HG03460 (cell line): Measurements from ENCODE around the gene C1GALT1.
A peak's percentile ranks its signal among the peaks of the same experiment; 100 is the strongest.
"Not testable (repeated sequence)": the region's sequence is repeated elsewhere in the genome, so short reads cannot be mapped to it uniquely, and the experiment has no call there.

Experiments used
- ATAC-seq: cut with Tn5 transposase; IDR thresholded peaks from one replicate; pipeline ENCODE4 v1.9.1; 2021; ENCODE audit not compliant: unreplicated experiment

The C1GALT1 gene

GRCh38 chr7:7199592-7199991, 17.2 kb downstream of the C1GALT1 start:
- not testable (repeated sequence) for ATAC-seq

GRCh38 chr7:7200255-7200654, 17.9 kb downstream of the C1GALT1 start:
- not testable (repeated sequence) for ATAC-seq

- ATAC-seq: peak; percentile 100
Measured at GRCh38 chr7:7201578-7202374, 19.4 kb downstream of the C1GALT1 start.

- ATAC-seq: no peak
Measured at GRCh38 chr7:7202375-7202720, 20.0 kb downstream of the C1GALT1 start.

- ATAC-seq: no peak
Measured at GRCh38 chr7:7203813-7204575, 21.6 kb downstream of the C1GALT1 start.

- ATAC-seq: no peak
Measured at GRCh38 chr7:7207876-7208275, 25.5 kb downstream of the C1GALT1 start.

GRCh38 chr7:7208520-7208919, 26.2 kb downstream of the C1GALT1 start:
- ATAC-seq: no peak

- no peak for ATAC-seq
Measured at GRCh38 chr7:7209412-7210050, 27.2 kb downstream of the C1GALT1 start.

- no peak for ATAC-seq
Measured at GRCh38 chr7:7210475-7211237, 28.3 kb downstream of the C1GALT1 start.

GRCh38 chr7:7212612-7213011, 30.3 kb downstream of the C1GALT1 start:
- no peak for ATAC-seq

- ATAC-seq: no peak
Measured at GRCh38 chr7:7214398-7215347, 32.3 kb downstream of the C1GALT1 start.

- ATAC-seq: no peak
Measured at GRCh38 chr7:7216279-7216678, 33.9 kb downstream of the C1GALT1 start.

- no peak for ATAC-seq
Measured at GRCh38 chr7:7219216-7219615, 36.9 kb downstream of the C1GALT1 start.

- no peak for ATAC-seq
Measured at GRCh38 chr7:7220821-7221220, 38.5 kb downstream of the C1GALT1 start.

- no peak for ATAC-seq
Measured at GRCh38 chr7:7221599-7222038, 39.3 kb downstream of the C1GALT1 start.

- no peak for ATAC-seq
Measured at GRCh38 chr7:7223250-7223649, 40.9 kb downstream of the C1GALT1 start.

- ATAC-seq: no peak
Measured at GRCh38 chr7:7226407-7226806, 44.1 kb downstream of the C1GALT1 start.

GRCh38 chr7:7228472-7228871, 46.1 kb downstream of the C1GALT1 start:
- no peak for ATAC-seq

GRCh38 chr7:7228967-7229366, 46.6 kb downstream of the C1GALT1 start:
- ATAC-seq: no peak

- no peak for ATAC-seq
Measured at GRCh38 chr7:7231000-7231399, 48.7 kb downstream of the C1GALT1 start.
